Right cardiac atrium (tissue), 5 donors: ENCODE measurements around the gene PIP4K2C. TPM values are rescaled to one million over a fixed set of nuclear protein-coding genes. Genes with fewer than 3 reads are reported as not detected.

ENCODE experiments used
- ATAC-seq, 2 donors: fragments of 200-7000 bp; cut with Tn5 transposase; one replicate each; pipeline versions ENCODE4 v1.8.0 to v1.9.1; 2020; ENCODE audit warnings: moderate library complexity in 2 of 2, mild to moderate bottlenecking in 1 of 2
- DNase-seq, 3 donors: peaks; one replicate each; pipeline ENCODE4 v3.0.0-alpha.2; 2020
- H3K27ac ChIP-seq: one replicate; pipeline ENCODE4 v1.5.1; 2013; ENCODE audit warnings: mild to moderate bottlenecking, low read length, control low read depth, moderate library complexity
- H3K27me3 ChIP-seq: one replicate; pipeline ENCODE4 v1.6.1; 2013; ENCODE audit not compliant: control insufficient read depth, insufficient read depth
- H3K4me1 ChIP-seq: one replicate; pipeline ENCODE4 v1.6.1; 2013; ENCODE audit warnings: low read length; ENCODE audit not compliant: control insufficient read depth, insufficient read depth
- H3K4me3 ChIP-seq: one replicate; pipeline ENCODE4 v1.5.1; 2013; ENCODE audit warnings: low read length, control low read depth
- H3K9me3 ChIP-seq: one replicate; pipeline ENCODE4 v1.6.1; 2013; ENCODE audit warnings: low read length; ENCODE audit not compliant: control insufficient read depth
- WGBS: extraction: QIAGEN DNeasy Blood & Tissue Kit; methylation state at CpG from one replicate; pipeline ENCODE4 v1.1.7; 2013; 5-methylcytosine and 5-hydroxymethylcytosine counted together
- intact Hi-C, 4 donors: fragments of 100-400 bp; cut with DNase I; formaldehyde crosslinking; loops; one replicate each; pipeline versions ENCODE4 v1.11.0 to v1.14.0; 2022 to 2023
- long read RNA-seq, 4 donors: library from polyadenylated mRNA; unstranded; transcript quantifications; one replicate each; pipeline ENCODE4 v2.0.0, GENCODE V29; 2020 to 2021
- polyA plus RNA-seq: library from polyadenylated mRNA; stranded (reverse); fragments of 200-250 nt; gene quantifications from one replicate; pipeline ENCODE4 v1.2.3, GENCODE V29; 2013
- total RNA-seq, 4 donors: library from RNA; stranded (reverse); fragmentation: NEBNext Ultra II Directional; extraction: Animal tissue kit (Norgen Biotek cat#: 25700); gene quantifications; one replicate each; pipeline ENCODE4 v1.2.1, GENCODE V29; 2021
- donor health status: healthy with polysubstance abuse.
- donor health status: DM: no; HTN: yes; CAD: no.
- donor health status: DM: no; HTN: no; CAD: no.
- donor health status: DM: no; HTN: yes; CAD: no; lungs with severe emphysema.
- donor health status: DM: yes; HTN: yes; CAD: no.

The PIP4K2C gene
- total RNA-seq (10 to 100 TPM; 14.9 to 17.1 (median 15.6) TPM), polyA plus RNA-seq (8.7 TPM)
- long read RNA-seq, donor 1, transcript PIP4K2C-201 (10 exons, 2,924 nt) = major isoform, 37 of 46 reads
- long read RNA-seq, donor 1, partial matches to known transcripts = 1 of 46 reads
- long read RNA-seq, donor 1, other reads (novel, unspliced or antisense) = 7 of 46 reads
- long read RNA-seq, donor 2, transcript PIP4K2C-201 (10 exons, 2,924 nt) = major isoform, 20 of 24 reads
- long read RNA-seq, donor 2, partial matches to known transcripts = 1 of 24 reads
- long read RNA-seq, donor 2, other reads (novel, unspliced or antisense) = 3 of 24 reads
- long read RNA-seq, donor 3, transcript PIP4K2C-201 (10 exons, 2,924 nt) = major isoform, 59 of 73 reads
- long read RNA-seq, donor 3, partial matches to known transcripts = 3 of 73 reads
- long read RNA-seq, donor 3, other reads (novel, unspliced or antisense) = 9 of 73 reads
- long read RNA-seq, donor 4, transcript PIP4K2C-201 (10 exons, 2,924 nt) = major isoform, 23 of 27 reads
- long read RNA-seq, donor 4, partial matches to known transcripts = 4 of 27 reads
- long read RNA-seq, donor 4, other reads (novel, unspliced or antisense) = 0 of 27 reads

DNA sequence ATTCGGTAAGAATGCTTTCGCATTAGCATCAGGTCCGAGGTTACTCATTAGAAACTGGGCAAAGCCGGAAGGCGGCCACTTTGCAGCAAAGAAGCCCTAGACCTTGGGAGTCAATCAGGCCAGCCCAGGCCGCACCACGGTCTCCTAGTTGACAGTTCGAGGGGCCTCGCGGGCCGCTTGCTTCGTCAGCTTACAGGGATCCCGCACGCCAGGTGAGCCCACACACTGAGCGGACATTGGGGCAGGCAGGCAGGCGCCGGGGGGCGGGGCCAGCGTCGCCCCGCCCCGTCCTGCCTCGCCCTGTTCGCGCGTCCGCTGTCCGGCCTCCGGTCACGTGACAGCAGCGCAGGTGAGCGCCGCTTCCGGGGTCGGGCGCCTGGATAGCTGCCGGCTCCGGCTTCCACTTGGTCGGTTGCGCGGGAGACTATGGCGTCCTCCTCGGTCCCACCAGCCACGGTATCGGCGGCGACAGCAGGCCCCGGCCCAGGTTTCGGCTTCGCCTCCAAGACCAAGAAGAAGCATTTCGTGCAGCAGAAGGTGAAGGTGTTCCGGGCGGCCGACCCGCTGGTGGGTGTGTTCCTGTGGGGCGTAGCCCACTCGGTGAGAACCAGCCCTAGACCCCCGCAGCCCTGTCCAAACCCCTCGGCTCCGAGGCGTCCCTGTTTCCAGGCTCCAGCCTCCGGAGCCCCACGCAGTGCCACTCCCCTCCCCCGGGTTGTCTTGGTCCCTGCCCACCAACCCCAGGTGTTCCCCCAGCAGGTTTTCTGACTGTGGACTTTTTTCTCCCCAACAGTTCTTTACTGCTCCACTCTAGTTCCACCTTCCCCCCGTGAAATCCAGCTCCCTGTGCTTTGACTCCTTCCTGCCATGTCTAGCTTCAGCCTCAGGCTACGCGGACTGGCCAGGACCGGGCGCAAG lies at the start of gene PIP4K2C:
Gene PIP4K2C, plus strand, starts transcription at position 329 of the 918 bp plus-strand sequence. Its CDS starts 98 bp downstream, at position 427.
- H3K4me1 ChIP-seq = peaks cover 6% of the 10 kb centered on the region
- WGBS = under 1% methylated on average over 69 of the region's 69 CpGs
- peak; percentile 77 to 92 (median 90) for DNase-seq
- ATAC-seq = peak; percentile 97 to 98
- no peaks in the 10 kb centered on the region for H3K9me3 ChIP-seq
- no peaks in the 10 kb centered on the region for H3K27me3 ChIP-seq
- peak within 1 kb of the TSS; percentile 40 for H3K27ac ChIP-seq
- peak within 1 kb of the TSS; percentile 67 for H3K4me3 ChIP-seq
- intact Hi-C loops = no loop called here

DNA sequence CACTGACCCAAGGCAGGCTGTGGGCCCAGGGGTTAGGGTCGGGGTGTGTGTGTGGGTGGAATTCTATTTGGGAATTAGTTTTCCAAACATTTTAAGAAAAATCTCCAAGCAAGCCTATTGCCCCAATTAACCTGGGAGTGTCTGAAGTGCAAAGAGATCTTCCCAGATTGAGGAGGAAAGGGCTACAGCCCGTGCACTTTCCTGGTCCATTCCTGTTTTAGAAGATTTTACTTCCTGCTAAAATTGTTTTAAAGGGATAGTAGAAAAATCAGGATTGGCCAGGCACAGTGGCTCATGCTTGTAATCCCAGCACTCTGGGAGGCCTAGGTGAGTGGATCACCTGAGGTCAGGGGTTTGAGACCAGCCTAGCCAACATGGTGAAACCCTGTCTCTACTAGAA lies 49.3 kb upstream of the PIP4K2C start:
- Histone ChIP-seq H3K4me1 (peaks cover 7% of the 10 kb centered on the region), H3K27ac (no peak overlapping the region), H3K4me3 (no peak overlapping the region), H3K27me3 (no peaks in the 10 kb centered on the region), H3K9me3 (no peaks in the 10 kb centered on the region)
- DNase-seq (no peak), ATAC-seq (no peak)
- intact Hi-C loops = no loop called here
- WGBS = 76% methylated on average over 2 of the region's 2 CpGs

DNA sequence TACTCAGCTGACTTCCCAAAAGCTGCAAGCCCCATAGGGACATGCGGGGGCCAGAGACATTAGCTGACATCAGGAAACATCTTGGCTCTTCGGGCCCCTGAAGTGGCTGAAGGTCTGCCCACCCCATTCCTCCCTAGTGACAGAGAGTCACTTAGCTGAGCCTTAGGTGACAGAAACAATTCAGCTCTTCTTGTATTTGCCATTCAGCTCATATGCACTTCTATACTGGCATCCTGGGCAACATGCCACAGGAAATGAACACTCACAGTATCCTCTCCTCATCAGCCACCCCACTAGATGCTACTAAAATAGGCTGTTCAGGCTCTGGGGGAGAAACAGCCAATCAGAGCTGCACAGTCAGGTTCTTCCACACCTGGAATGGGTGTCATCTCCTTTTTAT lies 47.4 kb upstream of the PIP4K2C start:
- Histone ChIP-seq H3K4me1 (peaks cover 7% of the 10 kb centered on the region), H3K9me3 (no peaks in the 10 kb centered on the region), H3K27ac (no peak overlapping the region), H3K27me3 (no peaks in the 10 kb centered on the region), H3K4me3 (no peak overlapping the region)
- intact Hi-C loops = no loop called here
- DNase-seq (no peak), ATAC-seq (no peak)
- WGBS = 50% methylated on average over 2 of the region's 2 CpGs

DNA sequence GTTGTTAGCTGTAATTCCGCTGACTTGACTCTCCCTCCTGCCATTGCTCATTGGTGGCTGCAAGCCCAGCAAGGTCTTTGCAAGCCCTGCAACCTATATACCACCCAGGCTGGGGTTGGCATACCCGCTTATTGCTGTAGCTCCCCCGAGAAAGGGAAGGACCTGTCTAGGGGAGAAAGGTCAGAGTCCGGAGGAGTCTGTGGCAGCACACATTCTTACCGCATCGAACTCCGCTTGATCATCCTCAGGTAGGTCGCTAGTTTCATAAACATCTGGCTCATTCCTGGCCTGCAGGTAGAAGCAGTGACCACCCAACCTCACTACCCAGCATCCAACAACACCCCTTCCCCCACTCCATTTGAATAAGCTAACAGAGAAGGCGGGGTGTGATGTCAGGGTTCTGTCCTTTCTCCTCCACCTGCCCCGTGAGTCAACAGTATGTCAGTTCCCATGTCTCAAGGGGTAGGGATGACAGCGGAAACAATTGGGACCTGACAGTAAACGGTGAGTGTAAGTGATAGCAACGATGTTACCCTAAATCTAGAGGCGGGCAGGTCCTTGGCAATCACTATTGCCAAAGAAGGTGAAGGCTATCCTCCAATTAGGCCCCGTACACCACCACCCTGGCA lies 45.1 kb upstream of the PIP4K2C start:
- H3K4me3 ChIP-seq = peak overlapping the region; percentile 87
- ATAC-seq = peak in 1 of 2 donors; percentile 1
- DNase-seq = no peak
- intact Hi-C loops = no loop called here
- H3K27me3 ChIP-seq = no peaks in the 10 kb centered on the region
- H3K27ac ChIP-seq = no peak overlapping the region
- H3K9me3 ChIP-seq = no peaks in the 10 kb centered on the region
- 59% methylated on average over 15 of the region's 15 CpGs for WGBS
- peaks cover 7% of the 10 kb centered on the region for H3K4me1 ChIP-seq

DNA sequence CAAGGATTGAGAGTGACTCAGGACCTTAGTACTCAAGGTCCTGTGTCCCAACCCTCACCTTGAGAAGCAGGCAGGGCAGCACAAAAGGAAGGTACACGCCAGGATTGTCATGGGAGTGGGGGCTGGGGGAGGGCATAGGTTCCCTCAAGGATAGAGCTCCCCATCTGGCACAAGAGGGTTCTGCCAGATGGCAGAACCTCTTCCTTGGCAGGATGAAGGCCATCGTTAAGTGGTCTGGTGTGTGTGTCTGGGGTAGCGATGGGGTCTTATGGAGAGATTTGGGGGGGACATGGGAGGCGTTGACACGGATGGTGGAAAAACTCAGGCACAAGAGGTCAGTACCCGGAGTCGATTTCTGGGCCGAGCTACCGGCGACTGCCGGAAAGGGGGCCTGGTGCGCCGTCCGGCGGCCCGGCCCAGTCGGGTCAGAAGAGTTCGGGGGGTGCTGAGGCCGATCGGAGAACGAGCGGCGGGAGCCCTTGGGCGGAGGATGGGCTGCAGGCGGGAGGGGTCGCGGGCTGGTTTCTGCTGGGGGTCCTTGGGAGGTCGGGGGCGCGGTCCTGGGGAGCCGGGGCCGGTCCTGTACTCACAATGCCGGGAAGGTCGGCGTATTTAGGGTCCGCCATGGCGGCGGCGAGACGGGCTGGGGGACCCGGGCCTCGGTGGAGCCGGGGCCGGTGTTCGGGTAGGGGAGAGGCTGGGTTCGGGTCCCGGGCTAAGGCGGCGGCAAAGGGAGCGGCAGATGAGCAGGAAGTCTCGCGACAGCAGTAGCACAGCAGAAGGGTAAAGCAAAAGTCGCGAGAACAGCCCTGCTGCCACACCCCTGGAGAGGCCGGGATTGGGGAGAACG lies 44.3 kb upstream of the PIP4K2C start, which contains the start of gene DCTN2:
Gene DCTN2, minus strand, starts transcription at position 755 of the 850 bp plus-strand sequence. Its CDS starts 129 bp downstream, at position 626.
- under 1% methylated on average over 56 of the region's 56 CpGs for WGBS
- Histone ChIP-seq H3K9me3 (no peaks in the 10 kb centered on the region), H3K4me1 (peaks cover 7% of the 10 kb centered on the region), H3K27ac (peak within 1 kb of the TSS; percentile 42), H3K4me3 (peak within 1 kb of the TSS; percentile 87), H3K27me3 (no peaks in the 10 kb centered on the region)
- ATAC-seq (peak; percentile 98), DNase-seq (peak; percentile 97 to 98 (median 97))
- intact Hi-C loops = no loop called here

DNA sequence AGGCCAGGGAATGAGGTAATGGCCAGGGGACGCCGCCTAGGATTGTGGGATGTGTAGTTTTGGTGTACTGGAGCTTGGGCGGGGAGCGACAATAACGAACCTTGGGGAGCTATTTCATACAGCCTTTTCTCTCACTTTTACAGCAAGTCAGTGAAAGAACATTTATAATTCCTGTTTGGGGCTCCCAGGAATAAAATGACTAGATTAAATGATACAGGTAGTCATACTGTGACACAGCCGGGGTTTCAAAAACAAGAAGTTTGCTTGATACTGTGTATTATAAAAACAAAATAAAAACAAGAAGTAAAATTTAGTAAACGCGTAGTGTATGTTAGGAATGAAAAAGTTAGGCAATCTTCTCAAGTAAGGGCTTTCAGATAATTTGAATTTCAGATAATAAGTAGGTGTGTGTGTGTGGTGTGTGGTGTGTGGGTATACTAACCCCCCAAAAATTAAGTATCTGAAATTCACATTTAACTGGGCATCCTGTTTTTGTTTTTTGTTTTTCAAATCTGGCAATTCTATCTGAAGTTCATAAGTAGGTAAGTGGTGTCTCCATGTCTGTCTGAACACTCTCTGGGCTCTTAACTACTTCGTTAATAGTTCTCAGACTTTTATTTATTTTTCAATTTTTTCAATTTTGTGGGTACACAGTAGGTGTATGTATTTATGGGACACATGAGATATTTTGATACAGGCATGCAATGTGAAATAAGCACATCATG lies 43.5 kb upstream of the PIP4K2C start:
- Histone ChIP-seq H3K4me3 (peak overlapping the region; percentile 87), H3K4me1 (peaks cover 7% of the 10 kb centered on the region), H3K9me3 (no peaks in the 10 kb centered on the region), H3K27ac (no peak overlapping the region), H3K27me3 (no peaks in the 10 kb centered on the region)
- intact Hi-C loops = no loop called here
- ATAC-seq (no peak), DNase-seq (no peak)
- WGBS = 21% methylated on average over 9 of the region's 9 CpGs

DNA sequence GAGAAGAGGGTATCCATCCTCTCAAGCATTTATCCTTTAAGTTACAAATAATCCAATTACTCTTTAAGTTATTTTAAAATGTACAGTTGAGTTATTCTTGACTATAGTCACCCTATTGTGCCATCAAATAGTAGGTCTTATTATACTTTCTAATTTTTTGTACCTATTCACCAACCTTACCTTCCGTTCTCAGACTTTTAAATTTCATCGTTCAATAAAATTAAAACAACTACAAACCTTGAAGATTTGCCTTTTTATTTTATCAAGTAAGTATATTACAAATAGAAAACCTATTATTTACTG lies 43.0 kb upstream of the PIP4K2C start:
- Histone ChIP-seq H3K27me3 (no peaks in the 10 kb centered on the region), H3K27ac (no peak overlapping the region), H3K4me1 (peaks cover 7% of the 10 kb centered on the region), H3K9me3 (no peaks in the 10 kb centered on the region), H3K4me3 (no peak overlapping the region)
- WGBS = 95% methylated on average over 2 of the region's 2 CpGs
- DNase-seq = no peak
- ATAC-seq = no peak
- intact Hi-C loops = no loop called here

DNA sequence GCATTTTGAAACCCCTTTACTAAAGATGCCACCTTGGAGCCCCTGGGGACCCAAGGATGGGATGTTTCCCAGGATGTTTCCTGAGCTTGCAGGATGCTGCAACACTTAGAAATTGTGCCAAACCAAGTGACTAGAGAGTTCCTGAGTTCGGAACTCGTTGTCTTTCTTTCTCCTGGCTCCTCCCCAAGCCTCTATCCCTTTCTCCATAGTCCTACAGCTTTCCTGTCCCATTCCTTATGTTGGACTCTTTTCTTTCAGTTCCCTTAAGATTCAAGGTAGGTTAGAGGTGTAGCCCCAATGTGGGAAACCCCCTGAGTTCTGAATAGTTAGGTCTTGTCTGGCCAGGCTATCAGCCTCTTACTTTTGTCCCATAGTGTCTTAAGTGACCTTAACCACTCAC lies 42.5 kb upstream of the PIP4K2C start:
- ATAC-seq (no peak), DNase-seq (no peak)
- H3K9me3 ChIP-seq = no peaks in the 10 kb centered on the region
- H3K4me3 ChIP-seq = no peak overlapping the region
- H3K27me3 ChIP-seq = no peaks in the 10 kb centered on the region
- 45% methylated on average over 2 of the region's 2 CpGs for WGBS
- H3K27ac ChIP-seq = no peak overlapping the region
- H3K4me1 ChIP-seq = peaks cover 7% of the 10 kb centered on the region
- intact Hi-C loops = no loop called here

DNA sequence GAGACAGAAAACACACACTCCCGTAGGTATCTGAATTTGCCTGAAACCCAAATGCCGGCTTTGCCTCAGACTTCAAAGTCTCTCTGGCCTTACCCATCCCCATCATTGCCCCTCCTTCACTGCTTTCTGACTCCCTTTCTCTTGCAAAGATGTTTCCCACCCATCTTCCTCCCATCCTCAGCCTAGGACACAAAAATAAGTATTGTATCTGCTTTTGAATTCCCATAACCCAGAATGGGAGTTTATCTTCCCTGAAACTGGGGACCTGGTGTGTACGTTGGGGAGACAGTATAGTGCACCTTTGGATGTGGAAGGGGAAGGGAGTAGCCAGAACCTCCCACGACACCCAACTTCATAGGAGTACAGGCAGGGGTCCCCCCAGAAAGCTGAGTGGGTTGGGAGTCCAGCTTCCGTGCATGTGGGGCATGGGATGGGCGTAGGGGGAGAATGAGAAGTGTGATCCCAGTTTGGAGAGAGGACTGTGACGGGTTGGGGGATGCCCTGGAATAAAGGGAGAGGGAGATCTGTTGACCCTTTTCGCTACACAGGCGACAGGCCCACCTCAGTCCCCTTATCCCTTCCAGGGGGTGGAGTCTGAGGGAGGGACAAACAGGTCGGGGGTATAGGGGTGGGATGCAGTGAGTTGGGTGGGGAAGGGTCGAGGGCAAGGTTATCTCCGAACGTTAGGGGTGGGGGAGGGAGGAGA lies 41.6 kb upstream of the PIP4K2C start:
- no peak overlapping the region for H3K27ac ChIP-seq
- H3K9me3 ChIP-seq = no peaks in the 10 kb centered on the region
- DNase-seq (no peak), ATAC-seq (no peak)
- intact Hi-C loops = no loop called here
- peak overlapping the region; percentile 47 for H3K4me3 ChIP-seq
- peaks cover 7% of the 10 kb centered on the region for H3K4me1 ChIP-seq
- H3K27me3 ChIP-seq = no peaks in the 10 kb centered on the region
- WGBS = 35% methylated on average over 13 of the region's 13 CpGs
